Mesenchymal stem cell (in vitro differentiated cells and primary cell): ENCODE measurements around the gene ZNF578.
"Not testable (repeated sequence)": the region's sequence is repeated elsewhere in the genome, so short reads cannot be mapped to it uniquely, and the experiment has no call there.

Experiments
- DNase-seq: peaks from one replicate; pipeline ENCODE4 v3.0.0-alpha.2; 2013
- H2AFZ ChIP-seq: one replicate; pipeline ENCODE4 v1.6.1; 2013; ENCODE audit warnings: low read depth, mild to moderate bottlenecking, control low read depth, inconsistent platforms, low read length, moderate library complexity
- H2AK5ac ChIP-seq: 2 replicates; pipeline ENCODE4 v1.6.1; 2013; ENCODE audit warnings: low read length, moderate library complexity, mild to moderate bottlenecking, inconsistent platforms; ENCODE audit not compliant: severe bottlenecking
- H2BK120ac ChIP-seq: one replicate; pipeline ENCODE4 v1.6.1; 2013; ENCODE audit warnings: low read depth, mild to moderate bottlenecking, inconsistent platforms, low read length, moderate library complexity
- H2BK12ac ChIP-seq, 2 experiments: one replicate each; pipeline ENCODE4 v1.6.1; 2013; ENCODE audit warnings: inconsistent platforms in 2 of 2, low read length in 2 of 2, mild to moderate bottlenecking in 2 of 2, moderate library complexity in 2 of 2, control low read depth in 1 of 2
- H2BK15ac ChIP-seq: one replicate; pipeline ENCODE4 v1.6.1; 2013; ENCODE audit warnings: mild to moderate bottlenecking, low read depth, inconsistent platforms; ENCODE audit not compliant: poor library complexity, severe bottlenecking
- H2BK5ac ChIP-seq: 2 replicates; pipeline ENCODE4 v1.6.1; 2013; ENCODE audit warnings: low read depth, mild to moderate bottlenecking, low read length, control low read depth, inconsistent platforms; ENCODE audit not compliant: poor library complexity, severe bottlenecking
- H3K14ac ChIP-seq, 2 experiments: one replicate each; pipeline ENCODE4 v1.6.1; 2013; ENCODE audit warnings: inconsistent platforms in 2 of 2, low read length in 2 of 2, control low read depth in 1 of 2, mild to moderate bottlenecking in 1 of 2, moderate library complexity in 1 of 2
- H3K18ac ChIP-seq, 2 experiments: one replicate each; pipeline ENCODE4 v1.6.1; 2013; ENCODE audit warnings: inconsistent platforms in 2 of 2, low read length in 2 of 2, control low read depth in 1 of 2, low read depth in 1 of 2, mild to moderate bottlenecking in 1 of 2
- H3K23ac ChIP-seq, 2 experiments: one replicate each; pipeline ENCODE4 v1.6.1; 2013; ENCODE audit warnings: inconsistent platforms in 2 of 2, low read length in 2 of 2, mild to moderate bottlenecking in 2 of 2, moderate library complexity in 2 of 2, control low read depth in 1 of 2
- H3K27ac ChIP-seq: 2 replicates; pipeline ENCODE4 v1.5.1; 2013; ENCODE audit warnings: mild to moderate bottlenecking, moderate library complexity, low read length, control low read depth, inconsistent platforms; ENCODE audit not compliant: poor library complexity, severe bottlenecking
- H3K27me3 ChIP-seq, 2 experiments: 2 replicates each; pipeline versions ENCODE4 v1.6.1 to v1.7.0; 2013; ENCODE audit warnings: low read length in 2 of 2, mild to moderate bottlenecking in 2 of 2, moderate library complexity in 2 of 2, control low read depth in 1 of 2, inconsistent platforms in 1 of 2; ENCODE audit not compliant: control insufficient read depth in 1 of 2, insufficient read depth in 1 of 2
- H3K36me3 ChIP-seq, 2 experiments: 2 replicates each; pipeline versions ENCODE4 v1.6.1 to v1.7.0; 2013; ENCODE audit warnings: low read length in 2 of 2, control low read depth in 1 of 2, inconsistent platforms in 1 of 2, low read depth in 1 of 2, mild to moderate bottlenecking in 1 of 2; ENCODE audit not compliant: insufficient read depth in 2 of 2, control insufficient read depth in 1 of 2
- H3K4ac ChIP-seq, 2 experiments: one replicate each; pipeline ENCODE4 v1.6.1; 2013; ENCODE audit warnings: inconsistent platforms in 2 of 2, low read length in 2 of 2, mild to moderate bottlenecking in 2 of 2, moderate library complexity in 2 of 2, control low read depth in 1 of 2, low read depth in 1 of 2
- H3K4me1 ChIP-seq: 2 replicates; pipeline ENCODE4 v1.6.1; 2013; ENCODE audit warnings: low read depth, low read length, control low read depth; ENCODE audit not compliant: control insufficient read depth, insufficient read depth
- H3K4me2 ChIP-seq: 2 replicates; pipeline ENCODE4 v1.6.1; 2013; ENCODE audit warnings: low read length, mild to moderate bottlenecking, inconsistent platforms; ENCODE audit not compliant: poor library complexity, severe bottlenecking
- H3K4me3 ChIP-seq, 2 experiments: 2 replicates each; pipeline versions ENCODE4 v1.5.1 to v1.7.0; 2013; ENCODE audit warnings: low read length in 2 of 2, mild to moderate bottlenecking in 2 of 2, control low read depth in 1 of 2, low read depth in 1 of 2; ENCODE audit not compliant: insufficient read depth in 1 of 2
- H3K79me1 ChIP-seq: replicated peaks from 2 replicates; pipeline ENCODE4 v1.6.1; 2013; ENCODE audit warnings: mild to moderate bottlenecking, control low read depth, low read length, inconsistent platforms; ENCODE audit not compliant: poor library complexity, severe bottlenecking
- H3K9ac ChIP-seq: 2 replicates; pipeline ENCODE4 v1.7.0; 2013; ENCODE audit warnings: mild to moderate bottlenecking, low read length, moderate library complexity
- H3K9me3 ChIP-seq: 2 replicates; pipeline ENCODE4 v1.7.0; 2013; ENCODE audit warnings: mild to moderate bottlenecking, low read length; ENCODE audit not compliant: control insufficient read depth
- H4K8ac ChIP-seq: one replicate; pipeline ENCODE4 v1.6.1; 2013; ENCODE audit warnings: inconsistent platforms, mild to moderate bottlenecking, low read length, moderate library complexity
- H4K91ac ChIP-seq: one replicate; pipeline ENCODE4 v1.6.1; 2013; ENCODE audit warnings: mild to moderate bottlenecking, low read length, inconsistent platforms
- WGBS: methylation state at CpG from one replicate; pipeline ENCODE4 v1.1.7; 2013; ENCODE audit warnings: mixed read lengths; 5-methylcytosine and 5-hydroxymethylcytosine counted together

ZNF578 gene

DNA sequence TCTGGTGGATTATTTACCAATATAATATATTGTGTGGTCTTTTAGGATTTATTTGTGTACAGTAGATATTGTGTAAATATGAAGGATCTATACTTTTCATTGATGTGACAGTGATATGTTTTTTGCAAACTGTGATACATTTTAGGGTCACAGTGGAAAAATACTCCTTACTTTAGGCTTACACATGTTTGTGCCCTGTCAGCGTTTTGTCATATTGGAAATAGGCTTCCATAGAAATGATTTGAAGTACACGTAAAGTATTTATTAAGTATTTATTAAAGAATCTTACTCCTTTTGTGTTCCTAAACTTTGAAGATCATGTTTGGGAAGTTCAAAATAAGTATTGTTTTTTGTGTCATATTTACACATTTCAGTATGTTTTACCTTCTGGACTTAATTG, 79.1 kb downstream of the ZNF578 start:
- Histone ChIP-seq H2BK5ac (no peak overlapping the region), H2AFZ (no peak overlapping the region), H3K4me1 (peaks cover 12% of the 10 kb centered on the region), H3K79me1 (peaks cover 27% of the 10 kb centered on the region), H2BK12ac (no peak overlapping the region), H3K27ac (no peak overlapping the region), H3K14ac (no peak overlapping the region), H2AK5ac (no peak overlapping the region), H3K9me3 (no peaks in the 10 kb centered on the region), H3K4ac (no peak overlapping the region), H2BK15ac (no peak overlapping the region), H4K8ac (no peak overlapping the region), H3K9ac (no peak overlapping the region), H2BK120ac (no peak overlapping the region), H3K4me2 (no peak overlapping the region), H3K27me3 (no peaks in the 10 kb centered on the region), H3K36me3 (peaks cover 16 to 20% of the 10 kb centered on the region in 2 experiments), H3K4me3 (no peak overlapping the region), H4K91ac (no peak overlapping the region), H3K18ac (no peak overlapping the region), H3K23ac (no peak overlapping the region)
- WGBS = no CpG with 5 or more reads among the region's 2 CpGs
- DNase-seq = no peak

DNA sequence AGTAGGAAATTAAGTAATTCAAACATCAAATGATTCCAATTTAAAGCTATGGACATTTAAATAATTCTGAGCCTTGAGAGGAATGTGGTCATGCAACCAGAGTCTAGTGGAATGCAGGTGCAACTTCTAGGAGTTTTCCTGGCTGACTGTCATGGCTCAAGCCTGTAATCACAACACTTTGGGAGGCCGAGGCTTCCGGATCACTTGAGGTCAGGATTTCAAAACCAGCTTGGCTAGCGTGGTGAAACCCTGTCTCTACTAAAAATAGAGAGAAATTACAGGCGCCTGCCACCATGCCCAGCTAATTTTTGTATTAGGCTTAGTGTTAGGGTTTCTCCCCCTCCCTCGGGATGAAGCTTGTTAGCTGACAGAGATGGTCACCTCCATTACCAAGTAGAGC, 80.5 kb downstream of the ZNF578 start:
- 95% methylated on average over 5 of the region's 5 CpGs for WGBS
- DNase-seq = no peak
- Histone ChIP-seq H4K91ac (no peak overlapping the region), H2BK120ac (no peak overlapping the region), H3K14ac (no peak overlapping the region), H3K18ac (no peak overlapping the region), H3K9me3 (no peaks in the 10 kb centered on the region), H3K23ac (no peak overlapping the region), H3K4me1 (peaks cover 8% of the 10 kb centered on the region), H2BK12ac (no peak overlapping the region), H3K9ac (no peak overlapping the region), H3K4ac (no peak overlapping the region), H3K79me1 (peaks cover 23% of the 10 kb centered on the region), H4K8ac (no peak overlapping the region), H2AK5ac (no peak overlapping the region), H3K27me3 (no peaks in the 10 kb centered on the region), H2AFZ (no peak overlapping the region), H2BK5ac (no peak overlapping the region), H3K27ac (no peak overlapping the region), H3K4me2 (no peak overlapping the region), H2BK15ac (no peak overlapping the region), H3K4me3 (no peak overlapping the region), H3K36me3 (peaks cover 16 to 20% of the 10 kb centered on the region in 2 experiments)

DNA sequence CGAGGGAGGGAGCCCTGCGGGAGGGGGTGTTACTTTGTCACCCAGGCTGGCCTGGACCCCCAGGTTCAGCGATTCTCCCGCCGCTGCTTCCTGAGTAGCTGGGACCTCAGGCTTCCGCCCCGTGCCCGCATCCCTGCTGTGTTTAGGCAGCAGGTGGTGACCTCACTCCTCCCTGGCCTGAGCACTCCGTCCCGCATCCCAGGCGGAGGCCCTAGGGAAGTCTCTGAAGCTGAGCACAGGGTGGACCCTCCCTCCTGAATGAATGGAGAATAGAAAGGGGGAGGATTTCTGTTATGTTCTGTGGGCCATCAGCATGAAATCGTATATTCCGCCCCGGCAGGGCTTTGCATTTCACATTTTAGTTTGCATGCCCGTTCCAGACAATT, 82.0 kb downstream of the ZNF578 start:
- H3K4ac ChIP-seq, H2AK5ac ChIP-seq, H2BK120ac ChIP-seq, H2BK15ac ChIP-seq, H3K14ac ChIP-seq, H2AFZ ChIP-seq, H4K91ac ChIP-seq, H2BK5ac ChIP-seq, H3K27ac ChIP-seq, H3K18ac ChIP-seq, H2BK12ac ChIP-seq, H3K4me1 ChIP-seq, H3K9me3 ChIP-seq, H3K27me3 ChIP-seq, H3K23ac ChIP-seq, DNase-seq, H4K8ac ChIP-seq: not testable (repeated sequence)
- Histone ChIP-seq H3K79me1 (peaks cover 19% of the 10 kb centered on the region), H3K36me3 (peaks cover 22 to 25% of the 10 kb centered on the region in 2 experiments), H3K4me2 (peak overlapping the region; percentile 99), H3K4me3 (peak overlapping the region; percentile 66 to 87), H3K9ac (peak overlapping the region; percentile 57)
- WGBS = 7% methylated on average over 15 of the region's 15 CpGs

DNA sequence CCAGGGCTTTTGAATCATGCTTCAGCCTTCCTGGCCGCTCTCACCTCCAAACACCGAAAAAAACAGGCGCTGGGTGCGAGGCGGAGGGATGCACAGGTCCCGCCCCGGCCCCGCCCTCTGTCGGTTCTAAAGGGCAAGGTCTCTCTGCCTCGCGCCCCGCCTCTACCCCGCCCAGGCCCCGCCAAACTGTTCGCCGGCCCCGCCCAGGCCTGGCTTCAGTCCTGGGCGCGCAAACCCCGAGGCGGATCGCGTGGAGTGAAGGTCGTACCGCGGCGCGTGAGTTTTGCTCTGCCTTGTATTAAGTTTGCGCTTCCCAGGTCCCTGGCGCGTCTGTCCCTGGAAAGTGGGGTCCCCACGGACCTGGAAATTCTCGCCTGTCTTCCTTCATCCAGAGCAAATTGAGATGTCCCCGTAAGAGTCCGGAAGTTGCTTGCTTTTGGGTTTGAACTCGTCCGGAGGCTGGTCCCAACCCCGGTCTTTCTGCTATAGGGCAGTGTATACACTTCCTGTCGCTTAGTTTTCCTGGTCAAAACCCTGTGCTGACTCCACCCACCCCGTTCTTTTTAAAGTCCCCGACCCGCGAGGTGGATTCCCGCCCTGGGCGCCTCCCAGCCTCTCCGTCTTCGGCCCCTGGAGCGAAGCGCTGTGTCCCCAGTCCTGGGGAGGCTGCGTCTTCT, 82.6 kb downstream of the ZNF578 start:
- Histone ChIP-seq H3K23ac (peak overlapping the region in 1 of 2 experiments; percentile 97), H3K18ac (peak overlapping the region in 1 of 2 experiments; percentile 87), H2BK12ac (peak overlapping the region in 1 of 2 experiments; percentile 11), H2BK5ac (no peak overlapping the region), H2AFZ (peak overlapping the region; percentile 85), H3K4ac (no peak overlapping the region), H2BK120ac (no peak overlapping the region), H4K91ac (no peak overlapping the region), H3K4me1 (peaks cover 8% of the 10 kb centered on the region), H3K4me2 (peak overlapping the region; percentile 99), H3K4me3 (peak overlapping the region; percentile 66 to 87), H3K27me3 (no peaks in the 10 kb centered on the region), H3K9me3 (peaks cover 9% of the 10 kb centered on the region), H3K79me1 (peaks cover 15% of the 10 kb centered on the region), H2BK15ac (no peak overlapping the region), H4K8ac (no peak overlapping the region), H3K9ac (peak overlapping the region; percentile 82), H2AK5ac (no peak overlapping the region), H3K27ac (peak overlapping the region; percentile 40), H3K14ac (no peak overlapping the region), H3K36me3 (peaks cover 22% of the 10 kb centered on the region in 2 experiments)
- DNase-seq = peak; percentile 77
- 2% methylated on average over 50 of the region's 50 CpGs for WGBS
